Measurements from ENCODE around the gene LMAN1L.

GRCh38 chr15:74844319-74845207, 31.9 kb downstream of the LMAN1L start:
- TF ChIP-seq CTCF (IDR thresholded peaks at IDR 0.05) (no peak), POLR2A (IDR thresholded peaks at IDR 0.05) (no peak)

Measured in thyroid gland (tissue), 4 donors.